H1 (cell line): ENCODE data around the gene CHRNG.

Source experiments
- CEBPB ChIP-seq: IDR thresholded peaks from 2 replicates; pipeline ENCODE4 v1.6.1; 2012; ENCODE audit warnings: low read depth, low read length
- CTCF ChIP-seq, 3 experiments: IDR thresholded peaks; 1 replicate in 2 of 3; 2 replicates in 1 of 3; pipeline versions ENCODE4 v1.5.1 to v1.6.1; 2011; ENCODE audit warnings: low read length in 3 of 3, mild to moderate bottlenecking in 3 of 3, inconsistent platforms in 2 of 3, low read depth in 1 of 3, moderate library complexity in 1 of 3; ENCODE audit not compliant: insufficient read depth in 1 of 3; ENCODE audit errors: control extremely low read depth in 1 of 3
- EGR1 ChIP-seq: IDR thresholded peaks from 2 replicates; pipeline ENCODE4 v1.6.1; 2011; ENCODE audit warnings: low read depth, low read length, borderline replicate concordance
- EZH2 ChIP-seq: fragments of 200-600 bp; sonication (generic); IDR thresholded peaks from 2 replicates; pipeline ENCODE4 v1.7.1; 2012; ENCODE audit warnings: low read depth, mild to moderate bottlenecking, moderate library complexity, low read length, inconsistent platforms; ENCODE audit not compliant: severe bottlenecking
- HDAC6 ChIP-seq: IDR thresholded peaks from one replicate; pipeline ENCODE4 v1.7.1; 2012; ENCODE audit warnings: low read depth, mild to moderate bottlenecking, inconsistent platforms, low read length, moderate library complexity
- JUND ChIP-seq: IDR thresholded peaks from 2 replicates; pipeline ENCODE4 v1.6.1; 2011; ENCODE audit warnings: mild to moderate bottlenecking, improper control_type of control experiment, low read length
- NRF1 ChIP-seq: IDR thresholded peaks from 2 replicates; pipeline ENCODE4 v1.6.1; 2011; ENCODE audit warnings: mild to moderate bottlenecking, low read depth, low read length, improper control_type of control experiment
- PHF8 ChIP-seq: fragments of 200-600 bp; sonication (generic); conservative IDR thresholded peaks from 2 replicates; pipeline ENCODE4 v1.7.1; 2012; ENCODE audit warnings: low read depth, mild to moderate bottlenecking, inconsistent platforms, low read length, moderate library complexity
- POLR2A ChIP-seq, 2 experiments: IDR thresholded peaks; 1 replicate in 1 of 2; 2 replicates in 1 of 2; pipeline ENCODE4 v1.6.1; 2011; ENCODE audit warnings: low read depth in 2 of 2, low read length in 2 of 2, mild to moderate bottlenecking in 2 of 2; ENCODE audit errors: control extremely low read depth in 1 of 2
- ZNF274 ChIP-seq: IDR thresholded peaks from 2 replicates; pipeline ENCODE4 v1.7.0; 2012; ENCODE audit warnings: low read length, borderline replicate concordance; ENCODE audit errors: extremely low read depth

- TF ChIP-seq CEBPB: no peak
- TF ChIP-seq ZNF274: no peak
- no peak for TF ChIP-seq CTCF (IDR thresholded peaks at IDR 0.05; ENCODE audit: control extremely low read depth in 1 of 3, insufficient read depth in 1 of 3, low read depth in 1 of 3, low read length in 3 of 3)
- TF ChIP-seq POLR2A (IDR thresholded peaks at IDR 0.05; ENCODE audit: control extremely low read depth in 1 of 2, low read depth in 2 of 2, low read length in 2 of 2): no peak
- no peak for TF ChIP-seq JUND
- no peak for TF ChIP-seq PHF8
- TF ChIP-seq EZH2: no peak
- TF ChIP-seq NRF1: no peak
- TF ChIP-seq HDAC6: no peak
- TF ChIP-seq EGR1: no peak
Measured at GRCh38 chr2:232573771-232574435, 34.4 kb downstream of the CHRNG start.
